ENCODE results near the gene MMEL1.

DNA sequence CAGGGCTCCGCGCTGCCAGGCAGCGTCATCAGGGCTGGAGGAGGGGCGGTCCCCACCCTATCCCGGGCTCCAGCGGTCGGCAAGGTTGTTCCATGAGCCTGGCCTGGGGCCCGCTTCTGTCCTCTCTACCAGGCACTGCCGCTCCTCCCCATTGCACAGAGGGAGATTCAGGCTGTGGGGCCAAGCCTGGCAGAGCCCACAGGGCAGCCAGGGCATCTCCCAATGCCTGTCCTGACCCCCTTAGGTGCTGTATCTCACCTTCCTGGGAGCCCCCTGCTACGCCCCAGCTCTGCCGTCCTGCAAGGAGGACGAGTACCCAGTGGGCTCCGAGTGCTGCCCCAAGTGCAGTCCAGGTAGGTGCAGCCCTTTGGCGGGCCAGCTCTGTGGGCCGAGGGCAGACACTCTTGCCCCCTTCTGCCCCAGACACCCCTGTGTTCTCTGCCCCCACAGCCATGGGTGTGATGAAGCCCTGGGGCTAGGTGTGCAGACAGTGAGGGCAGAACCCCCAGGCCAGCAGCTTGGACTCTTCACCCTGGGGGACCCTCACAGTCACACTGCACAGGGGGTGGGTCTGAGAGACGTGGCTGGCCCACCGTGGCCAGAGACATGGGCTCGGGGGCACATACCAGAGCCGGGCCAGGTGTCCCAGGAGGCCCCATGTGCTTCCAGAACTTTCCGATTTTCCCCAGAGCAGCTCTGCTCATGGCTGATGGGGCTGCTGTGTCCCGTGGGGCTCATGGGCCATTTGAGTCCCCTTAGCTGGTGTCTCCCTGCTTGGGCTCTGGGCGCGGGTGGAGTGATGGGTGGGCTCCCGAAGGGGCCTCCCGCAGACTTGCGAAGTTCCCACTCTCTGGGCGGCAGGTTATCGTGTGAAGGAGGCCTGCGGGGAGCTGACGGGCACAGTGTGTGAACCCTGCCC is 75.1 kb downstream of the MMEL1 start:
- no peak for TF ChIP-seq JUND (IDR thresholded peaks at IDR 0.05)
- TF ChIP-seq, protein P1, sequence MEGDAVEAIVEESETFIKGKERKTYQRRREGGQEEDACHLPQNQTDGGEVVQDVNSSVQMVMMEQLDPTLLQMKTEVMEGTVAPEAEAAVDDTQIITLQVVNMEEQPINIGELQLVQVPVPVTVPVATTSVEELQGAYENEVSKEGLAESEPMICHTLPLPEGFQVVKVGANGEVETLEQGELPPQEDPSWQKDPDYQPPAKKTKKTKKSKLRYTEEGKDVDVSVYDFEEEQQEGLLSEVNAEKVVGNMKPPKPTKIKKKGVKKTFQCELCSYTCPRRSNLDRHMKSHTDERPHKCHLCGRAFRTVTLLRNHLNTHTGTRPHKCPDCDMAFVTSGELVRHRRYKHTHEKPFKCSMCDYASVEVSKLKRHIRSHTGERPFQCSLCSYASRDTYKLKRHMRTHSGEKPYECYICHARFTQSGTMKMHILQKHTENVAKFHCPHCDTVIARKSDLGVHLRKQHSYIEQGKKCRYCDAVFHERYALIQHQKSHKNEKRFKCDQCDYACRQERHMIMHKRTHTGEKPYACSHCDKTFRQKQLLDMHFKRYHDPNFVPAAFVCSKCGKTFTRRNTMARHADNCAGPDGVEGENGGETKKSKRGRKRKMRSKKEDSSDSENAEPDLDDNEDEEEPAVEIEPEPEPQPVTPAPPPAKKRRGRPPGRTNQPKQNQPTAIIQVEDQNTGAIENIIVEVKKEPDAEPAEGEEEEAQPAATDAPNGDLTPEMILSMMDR (IDR thresholded peaks at IDR 0.05), result no peak
- no peak for TF ChIP-seq NFIC (IDR thresholded peaks at IDR 0.05; ENCODE audit: borderline replicate concordance)
- no peak for TF ChIP-seq POLR2AphosphoS5 (IDR thresholded peaks at IDR 0.05; ENCODE audit: low read depth, low read length)
- TF ChIP-seq CHD2 (IDR thresholded peaks at IDR 0.05; ENCODE audit: low read length, partially characterized antibody), result no peak
- TF ChIP-seq, protein P2, sequence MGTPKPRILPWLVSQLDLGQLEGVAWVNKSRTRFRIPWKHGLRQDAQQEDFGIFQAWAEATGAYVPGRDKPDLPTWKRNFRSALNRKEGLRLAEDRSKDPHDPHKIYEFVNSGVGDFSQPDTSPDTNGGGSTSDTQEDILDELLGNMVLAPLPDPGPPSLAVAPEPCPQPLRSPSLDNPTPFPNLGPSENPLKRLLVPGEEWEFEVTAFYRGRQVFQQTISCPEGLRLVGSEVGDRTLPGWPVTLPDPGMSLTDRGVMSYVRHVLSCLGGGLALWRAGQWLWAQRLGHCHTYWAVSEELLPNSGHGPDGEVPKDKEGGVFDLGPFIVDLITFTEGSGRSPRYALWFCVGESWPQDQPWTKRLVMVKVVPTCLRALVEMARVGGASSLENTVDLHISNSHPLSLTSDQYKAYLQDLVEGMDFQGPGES (IDR thresholded peaks at IDR 0.05; ENCODE audit: low read depth, low read length), result no peak
- no peak for TF ChIP-seq RXRA (IDR thresholded peaks at IDR 0.05; ENCODE audit: borderline replicate concordance, low read depth)
- TF ChIP-seq, protein P3, sequence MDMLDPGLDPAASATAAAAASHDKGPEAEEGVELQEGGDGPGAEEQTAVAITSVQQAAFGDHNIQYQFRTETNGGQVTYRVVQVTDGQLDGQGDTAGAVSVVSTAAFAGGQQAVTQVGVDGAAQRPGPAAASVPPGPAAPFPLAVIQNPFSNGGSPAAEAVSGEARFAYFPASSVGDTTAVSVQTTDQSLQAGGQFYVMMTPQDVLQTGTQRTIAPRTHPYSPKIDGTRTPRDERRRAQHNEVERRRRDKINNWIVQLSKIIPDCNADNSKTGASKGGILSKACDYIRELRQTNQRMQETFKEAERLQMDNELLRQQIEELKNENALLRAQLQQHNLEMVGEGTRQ (IDR thresholded peaks at IDR 0.05; ENCODE audit: borderline replicate concordance, low read depth, low read length), result no peak
- no peak for TF ChIP-seq GABPA (IDR thresholded peaks at IDR 0.05; ENCODE audit: low read depth)
- TF ChIP-seq, protein P4, sequence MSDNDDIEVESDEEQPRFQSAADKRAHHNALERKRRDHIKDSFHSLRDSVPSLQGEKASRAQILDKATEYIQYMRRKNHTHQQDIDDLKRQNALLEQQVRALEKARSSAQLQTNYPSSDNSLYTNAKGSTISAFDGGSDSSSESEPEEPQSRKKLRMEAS (IDR thresholded peaks at IDR 0.05; ENCODE audit: low read depth), result no peak
